A549 treated with ZK216348 at 1 μM for 4 hours (cell line): ENCODE results near the gene ZMYM4. TPM values are rescaled to one million over a fixed set of nuclear protein-coding genes. Genes with fewer than 3 reads are reported as not detected.

Experiments used
- total RNA-seq: library from RNA; stranded (reverse); fragments of 200-300 nt; extraction: Qiagen RNA extraction; gene quantifications from 5 replicates; pipeline ENCODE4 v1.2.3, GENCODE V29; 2022; ENCODE audit warnings: low read depth

The ZMYM4 gene
- total RNA-seq: 9.3 to 12.8 TPM (median 11.3 TPM) in 5 replicates

DNA sequence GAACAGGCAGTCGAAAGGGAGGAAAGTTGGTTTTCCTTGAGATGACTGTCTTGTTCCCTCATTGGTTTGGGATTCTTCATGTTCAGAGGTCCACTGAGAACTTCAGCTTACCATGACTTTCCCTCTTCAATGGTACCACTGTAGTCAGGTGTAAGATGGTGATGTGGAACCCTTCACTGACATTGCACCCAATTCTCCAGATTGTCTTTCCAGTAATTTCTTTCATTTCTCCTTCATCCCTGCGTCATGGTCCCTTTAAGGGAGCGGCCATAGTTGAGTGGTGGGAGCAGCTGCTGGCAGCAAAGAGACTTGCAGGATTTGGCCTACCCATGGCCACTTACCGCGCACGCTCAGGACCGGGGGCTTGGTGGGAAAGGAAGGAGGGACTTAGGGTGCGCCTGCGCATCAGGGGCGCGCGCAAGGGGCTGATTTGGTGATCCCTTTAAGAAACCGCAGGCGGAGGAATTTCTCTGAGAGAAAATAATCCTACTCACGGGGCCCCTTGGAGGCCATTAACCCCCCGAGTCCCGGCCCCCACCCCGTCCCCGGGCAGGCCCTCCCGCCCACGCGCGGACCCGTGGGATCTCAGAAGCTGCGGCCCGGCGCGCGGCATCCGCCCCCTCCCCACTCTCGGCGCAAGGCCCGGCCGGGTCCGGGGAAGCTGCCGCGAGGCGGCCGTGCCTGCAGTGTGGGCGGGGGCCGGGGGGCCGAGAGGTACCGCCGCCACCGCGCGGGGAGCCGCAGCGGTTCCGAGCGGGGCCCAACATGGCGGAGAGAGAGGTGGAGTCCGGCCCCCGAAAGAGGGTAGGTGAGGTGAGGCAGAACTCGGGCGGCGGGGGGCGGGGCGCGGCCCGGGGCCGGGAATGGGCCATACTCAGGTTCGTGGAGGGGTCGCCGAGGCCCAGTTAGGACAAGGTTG lies at the start of gene ZMYM4:
Gene ZMYM4, plus strand, starts transcription at position 428 of the 919 bp plus-strand sequence. Its CDS starts 338 bp downstream, at position 766.

Other genes starting within 250 kb of the ZMYM4 start
- gene ZMYM6, start 236.8 kb upstream of the ZMYM4 start, total RNA-seq: 1.7 to 5.5 TPM (median 5.1 TPM) in 5 replicates
- gene ZMYM1, start 189.3 kb upstream of the ZMYM4 start, total RNA-seq: 4.0 to 8.4 TPM (median 6.8 TPM) in 5 replicates
- 188 to 375 TPM (median 230 TPM) in 5 replicates for gene SFPQ, start 75.6 kb upstream of the ZMYM4 start, total RNA-seq